HG02798 (cell line): ENCODE data around the gene TLDC2.

Source experiments
- ATAC-seq: cut with Tn5 transposase; IDR thresholded peaks from one replicate; pipeline ENCODE4 v1.9.1; 2021; ENCODE audit warnings: mild to moderate bottlenecking; ENCODE audit not compliant: unreplicated experiment, poor library complexity

TLDC2 gene

DNA sequence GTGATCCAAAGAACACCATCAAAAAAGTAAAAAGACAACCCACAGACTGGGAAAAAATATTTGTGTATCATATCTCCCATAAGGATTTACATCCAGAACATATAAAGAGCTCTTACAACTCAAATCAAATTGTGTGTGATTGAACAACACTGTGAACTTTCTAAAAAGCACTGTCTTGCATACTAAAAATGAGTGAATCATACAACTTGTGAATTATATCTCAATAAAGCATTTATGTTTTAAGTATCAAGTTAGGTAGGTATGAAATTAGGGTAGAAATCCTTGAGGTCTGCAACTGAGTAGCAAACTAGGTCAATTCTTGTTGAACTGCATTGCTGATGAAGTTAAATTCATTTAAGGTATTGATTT, 61.4 kb downstream of the TLDC2 start:
- ATAC-seq = no peak

DNA sequence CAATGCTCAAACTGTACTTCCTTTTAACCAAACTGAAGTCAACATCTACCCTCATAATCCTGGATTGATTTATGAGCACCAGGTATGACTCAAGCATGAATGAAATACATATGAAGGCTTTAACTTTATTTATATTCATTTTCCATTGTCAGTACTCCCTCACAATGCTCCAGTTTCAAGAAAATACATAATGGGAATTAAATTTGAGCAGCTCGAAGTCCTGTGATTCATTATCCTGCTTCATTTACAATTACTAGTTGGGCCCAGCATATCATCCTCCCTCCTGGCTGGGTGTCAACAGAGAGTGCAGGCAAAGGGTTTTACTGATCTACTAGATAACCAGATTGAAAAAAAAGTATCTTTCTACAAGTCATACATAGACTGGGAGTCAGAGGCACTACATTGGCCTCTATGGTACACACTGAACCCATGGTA, 65.5 kb downstream of the TLDC2 start:
- no peak for ATAC-seq
